LNCAP (cell line): ENCODE measurements around the gene NEUROD2.

Source experiments
- CTCF ChIP-seq: fragments of 450-650 bp; IDR thresholded peaks from 2 replicates; pipeline ENCODE4 v1.5.1; 2017; ENCODE audit warnings: mild to moderate bottlenecking

NEUROD2 gene

GRCh38 chr17:39581759-39582085, 26.0 kb downstream of the NEUROD2 start:
- no peak for TF ChIP-seq CTCF

GRCh38 chr17:39581071-39581758, 26.5 kb downstream of the NEUROD2 start:
- TF ChIP-seq CTCF: no peak

GRCh38 chr17:39580082-39580468, 27.6 kb downstream of the NEUROD2 start:
- no peak for TF ChIP-seq CTCF

- no peak for TF ChIP-seq CTCF
These were observed 28.2 kb downstream of the NEUROD2 start for GRCh38 chr17:39579318-39580081.

- TF ChIP-seq CTCF: no peak
These were observed 29.4 kb downstream of the NEUROD2 start for GRCh38 chr17:39578272-39578671.

- no peak for TF ChIP-seq CTCF
These were observed 31.5 kb downstream of the NEUROD2 start for GRCh38 chr17:39576187-39576586.

GRCh38 chr17:39573447-39574298, 34.0 kb downstream of the NEUROD2 start:
- no peak for TF ChIP-seq CTCF
